Suprapubic skin (tissue), 3 donors: Measurements from ENCODE around the gene GAL3ST2.

Source experiments
- POLR2AphosphoS5 ChIP-seq, 3 donors: sonication (generic); formaldehyde crosslinking; IDR thresholded peaks; one replicate each; pipeline ENCODE4 v1.6.1; 2017; ENCODE audit warnings: antibody characterized with exemption in 3 of 3
- TF ChIP-seq, protein P1 (sequence below), 2 donors: fragments of 200-600 bp in 1 of 2; fragments of 450-650 bp in 1 of 2; sonication (generic) in 1 of 2; IDR thresholded peaks; one replicate each; pipeline ENCODE4 v1.5.1; 2016 to 2019; ENCODE audit warnings: antibody characterized with exemption in 2 of 2, mild to moderate bottlenecking in 1 of 2, moderate library complexity in 1 of 2

DNA sequence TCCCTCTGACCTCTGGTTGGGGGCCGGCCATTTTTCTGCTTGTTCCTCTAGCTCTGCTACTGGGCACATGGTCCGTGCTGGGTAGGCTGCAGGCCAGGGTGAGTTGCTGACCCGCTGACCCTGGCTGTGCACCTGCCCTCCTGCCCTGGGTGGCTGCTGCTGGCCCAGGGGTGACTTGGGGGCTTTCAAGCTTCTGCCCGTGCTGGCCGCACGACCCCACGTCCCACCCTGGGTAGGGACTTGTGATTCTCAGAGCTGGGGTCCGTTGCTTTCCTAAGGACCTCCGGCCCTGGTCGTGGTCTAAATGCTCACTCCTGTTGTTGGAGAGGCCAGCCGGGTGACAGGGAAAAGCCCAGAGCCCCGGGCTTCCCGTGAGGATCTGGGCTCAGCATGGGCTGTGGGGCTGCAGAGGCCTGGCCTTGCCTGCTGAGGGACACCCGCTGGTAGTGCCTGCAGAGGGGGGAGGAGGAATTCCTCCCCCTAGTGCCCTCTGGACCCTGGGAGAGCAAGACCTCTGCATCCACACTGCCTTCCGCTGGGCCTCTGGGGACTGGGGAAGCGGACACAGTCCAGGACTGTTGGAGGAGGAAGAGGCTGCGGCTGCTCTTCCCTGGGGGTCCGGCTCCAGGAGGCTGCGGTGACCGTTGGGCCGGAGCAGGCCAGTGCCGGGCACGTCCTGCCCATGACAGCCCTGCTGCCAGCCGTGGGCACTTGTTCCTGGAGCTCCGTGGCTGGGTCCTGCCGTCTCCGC is 6.3 kb upstream of the GAL3ST2 start:
- no peak for TF ChIP-seq POLR2AphosphoS5 (IDR thresholded peaks at IDR 0.05)
- TF ChIP-seq, protein P1, sequence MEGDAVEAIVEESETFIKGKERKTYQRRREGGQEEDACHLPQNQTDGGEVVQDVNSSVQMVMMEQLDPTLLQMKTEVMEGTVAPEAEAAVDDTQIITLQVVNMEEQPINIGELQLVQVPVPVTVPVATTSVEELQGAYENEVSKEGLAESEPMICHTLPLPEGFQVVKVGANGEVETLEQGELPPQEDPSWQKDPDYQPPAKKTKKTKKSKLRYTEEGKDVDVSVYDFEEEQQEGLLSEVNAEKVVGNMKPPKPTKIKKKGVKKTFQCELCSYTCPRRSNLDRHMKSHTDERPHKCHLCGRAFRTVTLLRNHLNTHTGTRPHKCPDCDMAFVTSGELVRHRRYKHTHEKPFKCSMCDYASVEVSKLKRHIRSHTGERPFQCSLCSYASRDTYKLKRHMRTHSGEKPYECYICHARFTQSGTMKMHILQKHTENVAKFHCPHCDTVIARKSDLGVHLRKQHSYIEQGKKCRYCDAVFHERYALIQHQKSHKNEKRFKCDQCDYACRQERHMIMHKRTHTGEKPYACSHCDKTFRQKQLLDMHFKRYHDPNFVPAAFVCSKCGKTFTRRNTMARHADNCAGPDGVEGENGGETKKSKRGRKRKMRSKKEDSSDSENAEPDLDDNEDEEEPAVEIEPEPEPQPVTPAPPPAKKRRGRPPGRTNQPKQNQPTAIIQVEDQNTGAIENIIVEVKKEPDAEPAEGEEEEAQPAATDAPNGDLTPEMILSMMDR (IDR thresholded peaks at IDR 0.05), result no peak
